ENCODE results near the gene GPATCH11.

DNA sequence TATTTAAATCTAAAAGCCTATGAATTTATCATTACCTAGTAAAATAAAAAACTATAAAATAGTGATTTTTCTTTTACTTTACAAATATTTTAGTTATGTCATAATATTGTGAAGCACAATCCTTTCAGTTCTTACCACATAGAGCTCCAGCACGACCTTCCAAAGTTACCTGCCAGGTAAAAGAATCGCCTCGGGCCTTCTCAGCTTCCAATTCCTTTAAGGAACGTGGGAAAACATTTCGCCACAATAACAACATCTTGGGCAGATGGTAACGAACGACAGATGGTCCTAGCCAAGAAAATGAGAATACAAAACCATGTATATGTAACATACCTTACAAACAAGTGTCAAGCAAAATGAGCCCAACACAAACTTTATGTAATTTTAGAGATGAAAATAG lies 23.9 kb upstream of the GPATCH11 start:
- TF ChIP-seq, protein P1, sequence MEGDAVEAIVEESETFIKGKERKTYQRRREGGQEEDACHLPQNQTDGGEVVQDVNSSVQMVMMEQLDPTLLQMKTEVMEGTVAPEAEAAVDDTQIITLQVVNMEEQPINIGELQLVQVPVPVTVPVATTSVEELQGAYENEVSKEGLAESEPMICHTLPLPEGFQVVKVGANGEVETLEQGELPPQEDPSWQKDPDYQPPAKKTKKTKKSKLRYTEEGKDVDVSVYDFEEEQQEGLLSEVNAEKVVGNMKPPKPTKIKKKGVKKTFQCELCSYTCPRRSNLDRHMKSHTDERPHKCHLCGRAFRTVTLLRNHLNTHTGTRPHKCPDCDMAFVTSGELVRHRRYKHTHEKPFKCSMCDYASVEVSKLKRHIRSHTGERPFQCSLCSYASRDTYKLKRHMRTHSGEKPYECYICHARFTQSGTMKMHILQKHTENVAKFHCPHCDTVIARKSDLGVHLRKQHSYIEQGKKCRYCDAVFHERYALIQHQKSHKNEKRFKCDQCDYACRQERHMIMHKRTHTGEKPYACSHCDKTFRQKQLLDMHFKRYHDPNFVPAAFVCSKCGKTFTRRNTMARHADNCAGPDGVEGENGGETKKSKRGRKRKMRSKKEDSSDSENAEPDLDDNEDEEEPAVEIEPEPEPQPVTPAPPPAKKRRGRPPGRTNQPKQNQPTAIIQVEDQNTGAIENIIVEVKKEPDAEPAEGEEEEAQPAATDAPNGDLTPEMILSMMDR (conservative IDR thresholded peaks at IDR 0.05; ENCODE audit: low read depth, low read length) = no peak
- no peak for TF ChIP-seq EZH2 (IDR thresholded peaks at IDR 0.05; ENCODE audit: low read length, unreplicated experiment)
- no peak for TF ChIP-seq EZH2phosphoT487 (IDR thresholded peaks at IDR 0.05; ENCODE audit: borderline replicate concordance, low read length)
